ENCODE measurements around the gene PIH1D1. TPM values are rescaled to one million over a fixed set of nuclear protein-coding genes. Genes with fewer than 3 reads are reported as not detected.
A peak's percentile ranks its signal among the peaks of the same experiment; 100 is the strongest.

Gene PIH1D1
- total RNA-seq, 6 experiments from 2014 or later, result 37.4 to 57.7 (median 43.4) TPM

DNA sequence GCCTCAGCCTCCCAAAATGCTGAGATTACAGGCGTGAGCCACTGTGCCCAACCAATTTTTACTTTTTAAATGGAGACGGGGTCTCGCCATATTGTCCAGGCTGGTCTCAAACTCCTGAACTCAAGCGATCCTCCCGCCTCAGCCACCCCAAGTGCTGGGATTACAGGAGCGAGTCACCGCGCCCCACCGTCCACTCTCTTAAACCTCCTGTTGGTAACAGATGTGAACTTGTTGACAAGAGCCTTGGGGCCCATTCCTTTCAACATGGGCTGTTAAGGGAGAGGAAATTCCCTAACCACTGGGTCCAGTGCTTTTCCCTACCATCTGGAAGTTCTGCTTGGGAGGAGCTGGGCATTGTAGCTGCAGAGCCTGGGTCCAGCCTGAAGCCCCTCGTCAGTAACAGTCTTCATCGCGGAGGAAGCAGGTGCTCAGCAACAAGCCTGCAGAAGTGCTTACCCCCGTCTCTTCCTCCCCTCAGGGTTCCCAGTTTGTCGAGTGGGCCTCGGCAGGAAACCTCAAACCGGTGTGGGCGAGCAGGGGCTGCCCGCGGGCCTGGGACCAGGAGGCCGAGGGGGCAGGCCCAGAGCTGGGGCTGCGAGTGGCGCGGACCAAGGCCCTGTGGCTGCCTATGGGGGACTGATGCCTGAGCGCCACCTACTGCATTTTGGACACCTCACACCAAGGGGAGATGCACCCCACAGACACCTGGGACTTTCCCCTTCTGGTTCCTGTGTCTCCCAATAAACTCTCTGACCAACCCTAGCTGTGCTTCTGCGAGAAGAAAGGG is 18.4 kb upstream of the PIH1D1 start:
- Histone ChIP-seq H3K9me3 (no peaks in the 10 kb centered on the region), H3K27me3 (no peaks in the 10 kb centered on the region), H3K4me3 (no peak overlapping the region), H3K27ac (no peak overlapping the region), H3K36me3 (no peaks in the 10 kb centered on the region), H3K4me1 (peaks cover 0 to 5% (median 0%) of the 10 kb centered on the region in 4 donors)
- TF ChIP-seq, protein P1, sequence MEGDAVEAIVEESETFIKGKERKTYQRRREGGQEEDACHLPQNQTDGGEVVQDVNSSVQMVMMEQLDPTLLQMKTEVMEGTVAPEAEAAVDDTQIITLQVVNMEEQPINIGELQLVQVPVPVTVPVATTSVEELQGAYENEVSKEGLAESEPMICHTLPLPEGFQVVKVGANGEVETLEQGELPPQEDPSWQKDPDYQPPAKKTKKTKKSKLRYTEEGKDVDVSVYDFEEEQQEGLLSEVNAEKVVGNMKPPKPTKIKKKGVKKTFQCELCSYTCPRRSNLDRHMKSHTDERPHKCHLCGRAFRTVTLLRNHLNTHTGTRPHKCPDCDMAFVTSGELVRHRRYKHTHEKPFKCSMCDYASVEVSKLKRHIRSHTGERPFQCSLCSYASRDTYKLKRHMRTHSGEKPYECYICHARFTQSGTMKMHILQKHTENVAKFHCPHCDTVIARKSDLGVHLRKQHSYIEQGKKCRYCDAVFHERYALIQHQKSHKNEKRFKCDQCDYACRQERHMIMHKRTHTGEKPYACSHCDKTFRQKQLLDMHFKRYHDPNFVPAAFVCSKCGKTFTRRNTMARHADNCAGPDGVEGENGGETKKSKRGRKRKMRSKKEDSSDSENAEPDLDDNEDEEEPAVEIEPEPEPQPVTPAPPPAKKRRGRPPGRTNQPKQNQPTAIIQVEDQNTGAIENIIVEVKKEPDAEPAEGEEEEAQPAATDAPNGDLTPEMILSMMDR (IDR thresholded peaks at IDR 0.05), result peak in 2 of 4 donors; percentile 8 to 15
- no peak for TF ChIP-seq POLR2A (IDR thresholded peaks at IDR 0.05)
- DNase-seq, result no peak
- WGBS (ENCODE audit: insufficient coverage, low coverage, low lambda C conversion rate, missing lambda C conversion rate), result 85% methylated on average over 6 of the region's 25 CpGs
- intact Hi-C loops (cut with DNase I), result no loop called here
- peak; percentile 3 to 48 (median 22) for ATAC-seq

DNA sequence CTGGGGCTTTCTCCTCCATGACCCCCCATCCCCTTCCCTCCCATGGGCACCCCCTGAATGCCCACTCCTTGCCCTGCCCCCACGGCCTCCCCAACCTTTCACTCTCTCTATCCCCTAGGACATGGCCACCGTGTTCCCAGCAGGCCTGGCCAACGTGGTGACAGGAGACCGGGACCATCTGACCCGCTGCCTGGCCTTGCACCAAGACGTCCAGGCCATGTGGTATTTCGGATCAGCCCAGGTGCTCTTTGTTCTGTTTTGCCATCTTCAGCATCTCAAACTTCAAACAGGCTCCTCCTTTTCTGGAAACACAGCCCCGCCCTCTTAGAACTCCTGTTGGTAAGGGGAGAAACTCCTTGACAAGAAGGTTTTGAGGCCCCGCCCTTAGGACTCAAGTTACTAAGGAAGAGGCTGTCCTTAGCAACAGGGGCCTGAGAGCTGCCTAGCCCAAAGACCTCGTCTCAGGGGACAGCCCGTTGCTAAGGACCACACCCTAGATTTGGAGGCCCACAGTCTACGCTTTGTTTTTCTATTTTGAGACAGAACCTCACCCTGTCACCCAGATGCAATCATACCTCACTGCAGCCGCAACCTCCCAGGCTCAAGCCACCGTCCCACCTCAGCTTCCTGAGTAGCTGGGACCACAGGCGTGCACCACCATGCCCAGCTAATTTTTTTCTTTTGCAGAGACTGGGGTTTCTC is 17.3 kb upstream of the PIH1D1 start:
- ATAC-seq (peak in 2 of 4 donors; percentile 14 to 34), DNase-seq (no peak)
- no peak overlapping the region for H3K4me3 ChIP-seq
- no peaks in the 10 kb centered on the region for H3K27me3 ChIP-seq
- H3K27ac ChIP-seq, result no peak overlapping the region
- peaks cover 0 to 5% (median 0%) of the 10 kb centered on the region in 4 donors for H3K4me1 ChIP-seq
- intact Hi-C loops (cut with DNase I), result no loop called here
- TF ChIP-seq, protein P1 (IDR thresholded peaks at IDR 0.05), result no peak
- no peak for TF ChIP-seq POLR2A (IDR thresholded peaks at IDR 0.05)
- H3K9me3 ChIP-seq, result no peaks in the 10 kb centered on the region
- WGBS (ENCODE audit: insufficient coverage, low coverage, low lambda C conversion rate, missing lambda C conversion rate), result 53% methylated on average over 10 of the region's 15 CpGs
- no peaks in the 10 kb centered on the region for H3K36me3 ChIP-seq

DNA sequence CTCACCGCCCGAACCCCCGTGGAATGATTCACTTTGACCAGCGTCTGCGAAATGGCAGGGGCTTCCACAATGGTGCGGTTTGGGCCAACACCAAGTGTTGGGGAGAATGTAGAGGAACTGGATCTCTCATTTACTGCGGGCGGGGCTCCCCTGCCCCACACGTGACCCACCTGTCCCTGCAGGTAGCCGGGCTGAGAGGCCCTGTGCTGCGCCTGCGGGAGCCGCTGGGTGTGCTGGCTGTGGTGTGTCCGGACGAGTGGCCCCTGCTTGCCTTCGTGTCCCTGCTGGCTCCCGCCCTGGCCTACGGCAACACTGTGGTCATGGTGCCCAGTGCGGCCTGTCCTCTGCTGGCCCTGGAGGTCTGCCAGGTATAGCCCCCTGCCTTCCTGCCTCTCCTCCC is 16.6 kb upstream of the PIH1D1 start:
- no peaks in the 10 kb centered on the region for H3K4me1 ChIP-seq
- TF ChIP-seq, protein P1 (IDR thresholded peaks at IDR 0.05), result no peak
- no peak for TF ChIP-seq POLR2A (IDR thresholded peaks at IDR 0.05)
- intact Hi-C loops (cut with DNase I), result no loop called here
- no peaks in the 10 kb centered on the region for H3K27me3 ChIP-seq
- no peaks in the 10 kb centered on the region for H3K36me3 ChIP-seq
- H3K9me3 ChIP-seq, result no peaks in the 10 kb centered on the region
- ATAC-seq (no peak), DNase-seq (no peak)
- no peak overlapping the region for H3K27ac ChIP-seq
- WGBS (ENCODE audit: insufficient coverage, low coverage, low lambda C conversion rate, missing lambda C conversion rate), result 100% methylated on average over 3 of the region's 19 CpGs
- no peak overlapping the region for H3K4me3 ChIP-seq

DNA sequence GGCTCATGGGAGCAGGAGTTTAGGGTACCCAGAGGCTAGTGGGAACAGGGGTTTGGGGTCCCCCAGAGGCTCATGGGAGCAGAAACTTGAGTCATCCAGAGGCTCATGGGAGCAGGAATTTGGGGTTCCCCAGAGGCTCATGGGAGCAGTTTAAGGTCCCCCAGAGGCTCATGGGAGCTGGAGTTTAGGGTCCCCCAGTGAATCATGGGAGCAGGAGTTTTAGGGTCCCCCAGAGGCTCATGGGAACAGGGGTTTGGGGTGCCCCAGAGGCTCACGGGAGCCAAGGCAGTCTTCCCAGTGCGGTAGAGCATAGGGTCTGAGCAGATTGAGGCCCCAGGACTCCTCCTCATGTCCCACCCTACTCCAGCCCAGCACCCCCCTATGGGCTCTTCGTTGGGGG is 13.8 kb upstream of the PIH1D1 start:
- no peak for TF ChIP-seq POLR2A (IDR thresholded peaks at IDR 0.05)
- TF ChIP-seq, protein P1 (IDR thresholded peaks at IDR 0.05), result no peak
- no peaks in the 10 kb centered on the region for H3K27me3 ChIP-seq
- no peak overlapping the region for H3K4me3 ChIP-seq
- DNase-seq, result no peak
- no peak overlapping the region for H3K27ac ChIP-seq
- H3K4me1 ChIP-seq, result no peaks in the 10 kb centered on the region
- peaks cover 0 to 3% (median 0%) of the 10 kb centered on the region in 4 donors for H3K36me3 ChIP-seq
- no peak for ATAC-seq
- WGBS (ENCODE audit: insufficient coverage, low coverage, low lambda C conversion rate, missing lambda C conversion rate), result no CpG with 5 or more reads among the region's 3 CpGs
- intact Hi-C loops (cut with DNase I), result no loop called here
- no peaks in the 10 kb centered on the region for H3K9me3 ChIP-seq

Measured in right lobe of liver (tissue), 6 donors.